ENCODE results near the gene PCDHGA9.
"Not testable (repeated sequence)": the region's sequence is repeated elsewhere in the genome, so short reads cannot be mapped to it uniquely, and the experiment has no call there.

PCDHGA9 gene

DNA sequence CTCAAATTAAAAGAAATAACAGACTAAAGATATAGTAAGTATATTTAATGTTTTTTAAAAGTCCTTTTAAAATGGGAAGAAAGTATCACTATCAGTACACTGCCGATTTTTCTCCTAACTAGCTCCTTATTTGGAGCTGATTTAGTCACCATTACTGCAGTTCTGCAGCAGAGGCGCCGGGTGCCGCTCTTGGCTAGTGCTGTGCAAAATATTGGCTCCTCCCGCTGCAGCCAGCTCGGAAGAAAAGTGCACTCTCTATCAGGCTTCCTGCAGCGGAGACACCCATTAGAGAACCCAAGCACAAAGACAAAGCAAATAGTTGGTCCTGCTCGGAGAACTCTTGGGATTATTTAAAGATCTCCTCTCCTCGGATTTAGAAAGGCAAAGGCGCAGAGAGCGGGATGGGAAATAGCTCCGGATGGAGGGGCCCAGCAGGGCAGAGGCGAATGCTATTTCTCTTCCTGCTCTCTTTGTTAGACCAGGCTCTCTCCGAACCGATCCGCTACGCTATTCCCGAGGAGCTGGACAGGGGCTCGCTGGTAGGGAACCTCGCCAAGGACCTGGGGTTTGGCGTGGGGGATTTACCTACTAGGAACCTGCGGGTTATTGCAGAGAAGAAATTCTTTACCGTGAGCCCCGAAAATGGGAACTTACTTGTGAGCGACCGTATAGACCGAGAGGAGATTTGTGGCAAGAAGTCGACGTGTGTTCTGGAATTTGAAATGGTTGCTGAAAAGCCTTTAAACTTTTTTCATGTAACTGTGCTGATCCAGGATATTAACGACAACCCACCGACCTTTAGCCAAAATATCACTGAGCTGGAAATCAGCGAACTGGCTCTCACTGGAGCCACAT, 32.4 kb upstream of the PCDHGA9 start, which contains the start of gene PCDHGB3:
Gene PCDHGB3 (plus strand): TSS at position 249 of the 855 bp plus-strand sequence. CDS start 153 bp downstream, at position 402.
- H3K9me3 ChIP-seq (replicated peaks; ENCODE audit: low read length): peaks cover 45% of the 10 kb centered on the region
- peak within 1 kb of the TSS; percentile 69 for H3K4me2 ChIP-seq (ENCODE audit: low read length)
- H3K4me1 ChIP-seq (ENCODE audit: control insufficient read depth, insufficient read depth, low read length): no peaks in the 10 kb centered on the region
- no peak within 1 kb of the TSS for H3K9ac ChIP-seq (ENCODE audit: low read depth, low read length)
- peak within 1 kb of the TSS; percentile 43 for H3K4me3 ChIP-seq (ENCODE audit: low read length)
- H3K36me3 ChIP-seq (ENCODE audit: insufficient read depth, low read length): peaks cover 3% of the 10 kb centered on the region
- no peaks in the 10 kb centered on the region for H3K27me3 ChIP-seq (ENCODE audit: control insufficient read depth, insufficient read depth, low read length)

DNA sequence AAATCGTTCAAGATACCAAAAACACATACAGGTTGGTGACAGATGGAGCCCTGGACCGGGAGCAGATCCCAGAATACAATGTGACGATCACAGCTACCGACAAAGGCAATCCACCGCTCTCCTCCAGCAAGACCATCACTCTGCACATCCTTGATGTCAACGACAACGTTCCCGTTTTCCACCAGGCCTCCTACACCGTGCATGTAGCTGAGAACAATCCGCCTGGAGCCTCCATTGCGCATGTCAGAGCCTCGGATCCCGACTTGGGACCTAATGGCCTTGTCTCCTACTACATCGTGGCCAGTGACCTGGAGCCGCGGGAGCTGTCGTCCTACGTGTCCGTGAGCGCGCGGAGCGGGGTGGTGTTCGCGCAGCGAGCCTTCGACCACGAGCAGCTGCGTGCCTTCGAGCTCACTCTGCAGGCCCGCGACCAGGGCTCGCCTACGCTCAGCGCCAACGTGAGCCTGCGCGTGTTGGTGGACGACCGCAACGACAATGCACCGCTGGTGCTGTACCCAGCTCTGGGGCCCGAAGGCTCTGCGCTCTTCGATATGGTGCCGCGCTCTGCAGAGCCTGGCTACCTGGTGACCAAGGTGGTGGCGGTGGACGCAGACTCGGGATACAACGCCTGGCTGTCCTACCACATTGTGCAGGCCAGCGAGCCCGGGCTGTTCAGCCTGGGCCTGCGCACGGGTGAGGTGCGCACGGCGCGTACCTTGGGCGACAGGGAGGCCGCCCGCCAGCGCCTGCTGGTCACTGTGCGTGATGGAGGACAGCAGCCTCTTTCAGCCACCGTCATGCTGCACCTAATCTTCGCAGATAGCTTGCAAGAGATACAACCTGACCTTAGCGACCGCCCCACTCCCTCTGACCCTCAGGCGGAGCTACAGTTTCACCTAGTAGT, 30.8 kb upstream of the PCDHGA9 start:
- peaks cover 3% of the 10 kb centered on the region for H3K36me3 ChIP-seq (ENCODE audit: insufficient read depth, low read length)
- no peak overlapping the region for H3K4me2 ChIP-seq (ENCODE audit: low read length)
- peaks cover 35% of the 10 kb centered on the region for H3K9me3 ChIP-seq (replicated peaks; ENCODE audit: low read length)
- H3K4me3 ChIP-seq (ENCODE audit: low read length): no peak overlapping the region
- no peak overlapping the region for H3K9ac ChIP-seq (ENCODE audit: low read depth, low read length)
- no peaks in the 10 kb centered on the region for H3K4me1 ChIP-seq (ENCODE audit: control insufficient read depth, insufficient read depth, low read length)
- H3K27me3 ChIP-seq (ENCODE audit: control insufficient read depth, insufficient read depth, low read length): no peaks in the 10 kb centered on the region

DNA sequence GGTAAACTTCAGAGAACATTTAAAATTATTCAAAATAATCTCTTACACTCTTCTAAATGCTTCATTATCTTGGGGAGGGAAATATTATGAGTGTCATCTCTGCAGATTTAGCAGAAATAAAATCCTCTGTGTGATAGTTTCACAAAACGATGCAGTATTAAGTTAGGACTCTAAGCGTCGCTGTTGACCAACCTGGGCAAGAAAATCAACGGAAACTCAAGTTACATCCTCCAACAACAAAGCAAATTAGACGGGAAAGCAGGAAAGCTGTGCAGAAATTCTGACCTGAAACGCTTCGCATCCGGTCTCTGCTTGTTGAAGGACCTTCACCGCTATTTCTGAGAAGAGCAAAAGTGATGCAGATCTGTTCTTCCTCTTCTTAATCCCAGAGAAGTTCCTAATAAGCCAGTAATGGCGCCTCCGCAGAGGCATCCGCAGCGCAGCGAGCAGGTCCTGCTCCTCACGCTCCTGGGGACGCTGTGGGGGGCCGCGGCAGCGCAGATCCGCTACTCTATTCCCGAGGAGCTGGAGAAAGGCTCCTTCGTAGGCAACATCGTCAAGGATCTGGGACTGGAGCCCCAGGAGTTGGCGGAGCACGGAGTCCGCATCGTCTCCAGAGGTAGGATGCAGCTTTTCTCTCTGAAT, 28.8 kb upstream of the PCDHGA9 start, which contains the start of gene PCDHGA6:
Gene PCDHGA6 (plus strand): TSS at position 219 of the 645 bp plus-strand sequence. CDS start 193 bp downstream, at position 412.
- H3K9ac ChIP-seq (ENCODE audit: low read depth, low read length): no peak within 1 kb of the TSS
- H3K4me3 ChIP-seq (ENCODE audit: low read length): peak within 1 kb of the TSS; percentile 64
- H3K4me2 ChIP-seq (ENCODE audit: low read length): peak within 1 kb of the TSS; percentile 74
- H3K27me3 ChIP-seq (ENCODE audit: control insufficient read depth, insufficient read depth, low read length): no peaks in the 10 kb centered on the region
- peaks cover 38% of the 10 kb centered on the region for H3K9me3 ChIP-seq (replicated peaks; ENCODE audit: low read length)
- peaks cover 3% of the 10 kb centered on the region for H3K36me3 ChIP-seq (ENCODE audit: insufficient read depth, low read length)
- H3K4me1 ChIP-seq (ENCODE audit: control insufficient read depth, insufficient read depth, low read length): no peaks in the 10 kb centered on the region

DNA sequence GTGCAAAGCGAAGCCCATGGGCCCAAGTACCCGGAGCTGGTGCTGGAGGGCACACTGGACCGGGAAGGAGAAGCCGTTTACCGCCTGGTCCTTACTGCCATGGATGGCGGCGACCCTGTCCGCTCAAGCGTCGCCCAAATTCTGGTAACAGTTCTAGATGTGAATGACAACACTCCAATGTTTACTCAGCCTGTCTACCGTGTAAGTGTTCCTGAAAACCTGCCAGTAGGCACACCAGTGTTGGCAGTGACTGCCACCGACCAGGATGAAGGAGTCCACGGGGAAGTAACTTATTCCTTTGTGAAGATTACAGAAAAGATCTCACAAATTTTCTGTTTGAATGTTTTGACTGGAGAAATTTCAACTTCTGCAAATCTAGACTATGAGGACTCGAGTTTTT, 28.0 kb upstream of the PCDHGA9 start:
- Histone ChIP-seq H3K36me3 (ENCODE audit: insufficient read depth, low read length) (peaks cover 3% of the 10 kb centered on the region), H3K9ac (ENCODE audit: low read depth, low read length) (no peak overlapping the region), H3K27me3 (ENCODE audit: control insufficient read depth, insufficient read depth, low read length) (no peaks in the 10 kb centered on the region), H3K9me3 (replicated peaks; ENCODE audit: low read length) (peaks cover 38% of the 10 kb centered on the region), H3K4me1 (ENCODE audit: control insufficient read depth, insufficient read depth, low read length) (no peaks in the 10 kb centered on the region), H3K4me2 (ENCODE audit: low read length) (peak overlapping the region; percentile 74), H3K4me3 (ENCODE audit: low read length) (peak overlapping the region; percentile 64)

DNA sequence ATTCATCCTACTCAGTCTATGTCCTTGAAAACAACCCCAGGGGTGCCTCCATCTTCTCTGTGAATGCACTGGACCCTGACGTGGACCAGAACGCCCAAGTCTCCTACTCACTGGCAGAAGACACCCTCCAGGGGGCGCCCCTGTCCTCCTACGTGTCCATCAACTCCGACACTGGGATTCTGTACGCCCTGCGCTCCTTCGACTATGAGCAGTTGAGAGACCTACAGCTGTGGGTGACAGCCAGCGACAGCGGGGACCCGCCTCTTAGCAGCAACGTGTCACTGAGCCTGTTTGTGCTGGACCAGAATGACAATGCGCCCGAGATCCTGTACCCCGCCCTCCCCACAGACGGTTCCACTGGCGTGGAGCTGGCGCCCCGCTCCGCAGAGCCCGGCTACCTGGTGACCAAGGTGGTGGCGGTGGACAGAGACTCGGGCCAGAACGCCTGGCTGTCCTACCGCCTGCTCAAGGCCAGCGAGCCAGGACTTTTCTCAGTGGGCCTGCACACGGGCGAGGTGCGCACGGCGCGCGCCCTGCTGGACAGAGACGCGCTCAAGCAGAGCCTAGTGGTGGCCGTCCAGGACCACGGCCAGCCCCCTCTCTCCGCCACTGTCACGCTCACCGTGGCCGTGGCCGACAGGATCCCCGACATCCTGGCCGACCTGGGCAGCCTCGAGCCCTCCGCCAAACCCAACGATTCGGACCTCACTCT, 27.0 kb upstream of the PCDHGA9 start:
- H3K4me3 ChIP-seq (ENCODE audit: low read length); H3K27me3 ChIP-seq (ENCODE audit: control insufficient read depth, insufficient read depth, low read length); H3K4me2 ChIP-seq (ENCODE audit: low read length); H3K9ac ChIP-seq (ENCODE audit: low read depth, low read length); H3K4me1 ChIP-seq (ENCODE audit: control insufficient read depth, insufficient read depth, low read length); H3K36me3 ChIP-seq (ENCODE audit: insufficient read depth, low read length): not testable (repeated sequence)
- peaks cover 37% of the 10 kb centered on the region for H3K9me3 ChIP-seq (replicated peaks; ENCODE audit: low read length)

DNA sequence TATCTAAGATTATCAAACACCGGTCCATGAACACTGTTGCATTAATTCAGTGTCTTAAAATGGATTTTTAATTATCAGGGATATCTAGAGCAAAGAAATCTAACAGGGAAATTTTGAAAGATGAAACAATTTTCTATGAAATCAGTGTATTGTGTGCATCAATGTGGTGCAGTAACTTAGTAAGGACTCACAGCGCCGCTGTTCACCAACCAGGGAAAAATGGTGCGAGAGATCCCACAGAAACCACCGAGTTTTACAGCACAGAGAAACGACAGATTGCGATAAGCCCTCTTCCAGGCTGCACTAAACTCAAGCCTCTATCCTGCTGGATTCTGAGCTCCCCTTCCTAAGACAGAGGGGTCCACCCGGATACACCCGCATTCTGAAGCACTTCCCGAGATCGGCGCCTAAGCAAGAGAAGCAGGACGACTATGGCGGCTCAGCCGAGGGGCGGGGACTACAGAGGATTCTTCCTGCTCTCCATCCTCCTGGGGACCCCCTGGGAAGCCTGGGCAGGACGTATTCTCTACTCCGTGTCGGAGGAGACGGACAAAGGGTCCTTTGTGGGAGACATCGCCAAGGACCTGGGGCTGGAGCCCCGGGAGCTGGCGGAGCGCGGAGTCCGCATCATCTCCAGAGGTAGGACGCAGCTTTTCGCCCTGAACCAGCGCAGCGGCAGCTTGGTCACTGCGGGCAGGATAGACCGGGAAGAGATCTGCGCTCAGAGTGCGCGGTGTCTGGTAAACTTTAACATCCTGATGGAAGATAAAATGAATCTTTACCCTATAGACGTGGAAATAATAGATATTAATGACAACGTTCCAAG, 19.9 kb upstream of the PCDHGA9 start, which contains the start of gene PCDHGA7:
Gene PCDHGA7 (plus strand): TSS at position 274 of the 826 bp plus-strand sequence. CDS start 158 bp downstream, at position 432.
- Histone ChIP-seq H3K36me3 (ENCODE audit: insufficient read depth, low read length) (no peaks in the 10 kb centered on the region), H3K9ac (ENCODE audit: low read depth, low read length) (peak within 1 kb of the TSS; percentile 62), H3K4me3 (ENCODE audit: low read length) (peak within 1 kb of the TSS; percentile 74), H3K27me3 (ENCODE audit: control insufficient read depth, insufficient read depth, low read length) (no peaks in the 10 kb centered on the region), H3K4me1 (ENCODE audit: control insufficient read depth, insufficient read depth, low read length) (no peaks in the 10 kb centered on the region), H3K4me2 (ENCODE audit: low read length) (peak within 1 kb of the TSS; percentile 57), H3K9me3 (replicated peaks; ENCODE audit: low read length) (peaks cover 7% of the 10 kb centered on the region)

DNA sequence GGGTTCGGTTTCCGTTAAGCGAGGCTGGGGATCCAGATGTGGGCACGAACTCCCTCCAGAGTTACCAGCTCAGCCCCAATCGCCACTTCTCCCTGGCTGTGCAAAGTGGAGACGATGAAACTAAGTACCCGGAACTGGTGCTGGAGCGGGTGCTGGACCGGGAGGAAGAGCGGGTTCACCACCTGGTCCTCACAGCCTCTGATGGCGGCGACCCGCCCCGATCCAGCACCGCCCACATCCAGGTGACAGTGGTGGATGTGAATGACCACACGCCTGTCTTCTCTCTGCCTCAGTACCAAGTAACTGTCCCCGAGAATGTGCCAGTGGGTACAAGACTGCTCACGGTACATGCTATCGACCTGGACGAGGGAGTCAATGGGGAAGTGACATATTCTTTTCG, 19.2 kb upstream of the PCDHGA9 start:
- H3K4me2 ChIP-seq (ENCODE audit: low read length): peak overlapping the region; percentile 57
- peaks cover 8% of the 10 kb centered on the region for H3K9me3 ChIP-seq (replicated peaks; ENCODE audit: low read length)
- peak overlapping the region; percentile 74 for H3K4me3 ChIP-seq (ENCODE audit: low read length)
- H3K27me3 ChIP-seq (ENCODE audit: control insufficient read depth, insufficient read depth, low read length): no peaks in the 10 kb centered on the region
- H3K4me1 ChIP-seq (ENCODE audit: control insufficient read depth, insufficient read depth, low read length): no peaks in the 10 kb centered on the region
- H3K9ac ChIP-seq (ENCODE audit: low read depth, low read length): peak overlapping the region; percentile 62
- no peaks in the 10 kb centered on the region for H3K36me3 ChIP-seq (ENCODE audit: insufficient read depth, low read length)

DNA sequence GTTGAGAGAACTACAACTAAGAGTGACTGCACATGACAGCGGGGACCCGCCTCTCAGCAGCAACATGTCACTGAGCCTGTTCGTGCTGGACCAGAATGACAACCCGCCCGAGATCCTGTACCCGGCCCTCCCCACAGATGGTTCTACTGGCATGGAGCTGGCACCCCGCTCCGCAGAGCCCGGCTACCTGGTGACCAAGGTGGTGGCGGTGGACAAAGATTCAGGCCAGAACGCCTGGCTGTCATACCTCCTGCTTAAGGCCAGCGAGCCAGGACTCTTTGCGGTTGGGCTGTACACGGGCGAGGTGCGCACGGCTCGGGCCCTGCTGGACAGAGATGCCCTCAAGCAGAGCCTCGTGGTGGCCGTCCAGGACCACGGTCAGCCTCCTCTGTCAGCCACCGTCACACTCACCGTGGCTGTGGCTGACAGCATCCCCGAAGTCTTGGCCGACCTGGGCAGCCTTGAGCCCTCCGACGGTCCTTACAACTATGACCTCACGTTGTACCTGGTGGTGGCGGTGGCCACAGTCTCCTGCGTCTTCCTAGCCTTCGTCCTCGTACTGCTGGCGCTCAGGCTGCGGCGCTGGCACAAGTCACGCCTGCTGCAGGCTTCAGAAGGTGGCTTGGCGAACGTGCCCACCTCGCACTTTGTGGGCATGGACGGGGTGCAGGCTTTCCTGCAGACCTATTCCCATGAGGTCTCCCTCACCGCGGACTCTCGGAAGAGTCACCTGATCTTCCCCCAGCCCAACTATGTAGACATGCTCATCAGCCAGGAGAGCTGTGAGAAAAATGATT, 17.9 kb upstream of the PCDHGA9 start:
- H3K4me3 ChIP-seq (ENCODE audit: low read length): no peak overlapping the region
- peaks cover 21% of the 10 kb centered on the region for H3K9me3 ChIP-seq (replicated peaks; ENCODE audit: low read length)
- no peak overlapping the region for H3K4me2 ChIP-seq (ENCODE audit: low read length)
- no peaks in the 10 kb centered on the region for H3K27me3 ChIP-seq (ENCODE audit: control insufficient read depth, insufficient read depth, low read length)
- no peaks in the 10 kb centered on the region for H3K4me1 ChIP-seq (ENCODE audit: control insufficient read depth, insufficient read depth, low read length)
- no peaks in the 10 kb centered on the region for H3K36me3 ChIP-seq (ENCODE audit: insufficient read depth, low read length)
- no peak overlapping the region for H3K9ac ChIP-seq (ENCODE audit: low read depth, low read length)

DNA sequence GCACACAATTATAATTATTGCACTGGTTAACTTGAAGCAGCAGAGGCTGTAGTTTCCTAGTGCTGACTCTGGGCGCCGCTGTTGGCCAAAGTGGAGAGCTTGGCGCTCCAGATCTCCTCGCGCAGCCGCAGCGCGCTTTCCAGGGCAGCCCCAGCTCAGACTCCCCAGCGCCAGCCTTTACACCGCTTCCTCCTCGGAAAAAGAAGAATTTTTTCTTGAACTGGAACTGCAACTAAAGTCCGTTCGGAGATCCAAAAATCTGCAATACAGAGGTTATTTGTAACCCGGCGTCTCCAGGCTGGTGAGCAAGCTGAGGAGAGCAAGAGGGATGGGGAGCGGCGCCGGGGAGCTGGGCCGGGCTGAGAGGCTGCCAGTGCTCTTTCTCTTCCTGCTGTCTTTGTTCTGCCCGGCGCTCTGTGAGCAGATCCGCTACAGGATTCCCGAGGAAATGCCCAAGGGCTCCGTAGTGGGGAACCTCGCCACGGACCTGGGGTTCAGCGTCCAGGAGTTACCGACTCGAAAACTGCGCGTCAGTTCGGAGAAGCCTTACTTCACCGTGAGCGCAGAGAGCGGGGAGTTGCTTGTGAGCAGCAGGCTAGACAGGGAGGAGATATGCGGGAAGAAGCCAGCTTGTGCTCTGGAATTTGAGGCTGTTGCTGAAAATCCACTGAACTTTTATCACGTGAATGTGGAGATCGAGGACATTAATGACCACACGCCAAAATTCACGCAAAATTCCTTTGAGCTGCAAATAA, 14.8 kb upstream of the PCDHGA9 start, which contains the start of gene PCDHGB4:
Gene PCDHGB4 (plus strand): TSS at position 142 of the 755 bp plus-strand sequence. CDS start 187 bp downstream, at position 329.
- H3K36me3 ChIP-seq (ENCODE audit: insufficient read depth, low read length); H3K27me3 ChIP-seq (ENCODE audit: control insufficient read depth, insufficient read depth, low read length); H3K4me1 ChIP-seq (ENCODE audit: control insufficient read depth, insufficient read depth, low read length); H3K9ac ChIP-seq (ENCODE audit: low read depth, low read length): not testable (repeated sequence)
- Histone ChIP-seq H3K4me2 (ENCODE audit: low read length) (peak within 1 kb of the TSS; percentile 54), H3K4me3 (ENCODE audit: low read length) (peak within 1 kb of the TSS; percentile 44), H3K9me3 (replicated peaks; ENCODE audit: low read length) (peaks cover 28% of the 10 kb centered on the region)

Data from skeletal muscle satellite cell (primary cell).